Measurements from ENCODE around the gene MAP3K14.

- TF ChIP-seq CTCF (conservative IDR thresholded peaks at IDR 0.05; ENCODE audit: low read depth, low read length): no peak
- no peak for TF ChIP-seq CEBPB (IDR thresholded peaks at IDR 0.05; ENCODE audit: low read depth, low read length)
- no peak for TF ChIP-seq ELK1 (IDR thresholded peaks at IDR 0.05; ENCODE audit: borderline replicate concordance, low read depth, low read length)
- no peak for TF ChIP-seq POLR2A (IDR thresholded peaks at IDR 0.05; ENCODE audit: low read depth, low read length)
- TF ChIP-seq BHLHE40 (IDR thresholded peaks at IDR 0.05; ENCODE audit: low read depth, low read length): no peak
- TF ChIP-seq RFX5 (IDR thresholded peaks at IDR 0.05; ENCODE audit: low read depth, low read length): no peak
Observed at GRCh38 chr17:45244725-45245656, 71.8 kb downstream of the MAP3K14 start.
